C4-2B (cell line): ENCODE data around the gene JOSD2.

Experiments
- CTCF ChIP-seq: fragments of 450-650 bp; conservative IDR thresholded peaks from 2 replicates; pipeline ENCODE4 v1.5.1; 2017; ENCODE audit warnings: mild to moderate bottlenecking
- ZFX ChIP-seq: fragments of 450-650 bp; IDR thresholded peaks from 2 replicates; pipeline ENCODE4 v1.6.1; 2017

- no peak for TF ChIP-seq CTCF
- peak; percentile 61; the same call in 1 of the 2 replicates for TF ChIP-seq ZFX
Measured at GRCh38 chr19:50476224-50476906, 34.6 kb downstream of the JOSD2 start, which contains the start of the genes EMC10 and GARIN5A.
